ENCODE results near the gene CNTN3.

DNA sequence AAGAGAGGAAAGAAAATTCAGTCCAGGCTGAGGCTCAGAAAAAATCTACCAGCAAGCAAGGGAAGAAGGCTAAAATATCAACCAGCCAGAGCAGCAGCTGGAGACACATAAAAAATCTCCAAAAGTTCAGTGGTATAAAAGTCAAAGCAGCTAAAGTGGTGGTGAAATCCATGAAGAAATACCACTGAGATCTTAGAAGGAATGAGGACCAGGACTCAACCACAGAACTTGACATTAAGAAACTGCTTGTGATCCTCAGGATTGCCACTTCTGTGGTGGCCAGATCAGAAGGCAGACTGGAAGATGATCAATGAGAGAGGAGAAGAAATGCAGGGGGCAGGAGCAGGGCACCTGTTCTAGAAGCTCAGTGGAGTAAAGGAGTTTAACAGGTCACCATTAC is 22.5 kb downstream of the CNTN3 start:
- TF ChIP-seq, protein P1, sequence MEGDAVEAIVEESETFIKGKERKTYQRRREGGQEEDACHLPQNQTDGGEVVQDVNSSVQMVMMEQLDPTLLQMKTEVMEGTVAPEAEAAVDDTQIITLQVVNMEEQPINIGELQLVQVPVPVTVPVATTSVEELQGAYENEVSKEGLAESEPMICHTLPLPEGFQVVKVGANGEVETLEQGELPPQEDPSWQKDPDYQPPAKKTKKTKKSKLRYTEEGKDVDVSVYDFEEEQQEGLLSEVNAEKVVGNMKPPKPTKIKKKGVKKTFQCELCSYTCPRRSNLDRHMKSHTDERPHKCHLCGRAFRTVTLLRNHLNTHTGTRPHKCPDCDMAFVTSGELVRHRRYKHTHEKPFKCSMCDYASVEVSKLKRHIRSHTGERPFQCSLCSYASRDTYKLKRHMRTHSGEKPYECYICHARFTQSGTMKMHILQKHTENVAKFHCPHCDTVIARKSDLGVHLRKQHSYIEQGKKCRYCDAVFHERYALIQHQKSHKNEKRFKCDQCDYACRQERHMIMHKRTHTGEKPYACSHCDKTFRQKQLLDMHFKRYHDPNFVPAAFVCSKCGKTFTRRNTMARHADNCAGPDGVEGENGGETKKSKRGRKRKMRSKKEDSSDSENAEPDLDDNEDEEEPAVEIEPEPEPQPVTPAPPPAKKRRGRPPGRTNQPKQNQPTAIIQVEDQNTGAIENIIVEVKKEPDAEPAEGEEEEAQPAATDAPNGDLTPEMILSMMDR (IDR thresholded peaks at IDR 0.05 in 8 of 11, conservative IDR thresholded peaks at IDR 0.05 in 3 of 11) = no peak
- no peak for TF ChIP-seq POLR2A (IDR thresholded peaks at IDR 0.05)

All from spleen (tissue), 7 donors.